A549 (cell line): Measurements from ENCODE around the gene BMI1. TPM values are rescaled to one million over a fixed set of nuclear protein-coding genes. Genes with fewer than 3 reads are reported as not detected.
"Not testable (repeated sequence)": the region's sequence is repeated elsewhere in the genome, so short reads cannot be mapped to it uniquely, and the experiment has no call there.

ENCODE experiments used
- ATAC-seq, 2 experiments: fragments of 200-7000 bp in 1 of 2; fragments of >200 bp in 1 of 2; cut with Nextera tagmentation in 1 of 2; cut with Tn5 transposase in 1 of 2; 3 replicates each; pipeline versions ENCODE4 v1.8.0 to v1.9.1; 2018 to 2020; ENCODE audit warnings: mild to moderate bottlenecking in 1 of 2, moderate library complexity in 1 of 2
- CTCF ChIA-PET: fragments of 300-600 bp; sonication (Branson Sonifier 250); formaldehyde crosslinking; extraction: SDS; loops from one replicate; lab custom pipeline; 2021; ENCODE audit warnings: antibody characterized with exemption, inconsistent platforms; lab: Yijun Ruan, JAX
- POLR2A ChIA-PET: fragments of 350-600 bp; formaldehyde crosslinking; extraction: SDS; loops from one replicate; lab custom pipeline; 2021; ENCODE audit warnings: antibody characterized with exemption, inconsistent platforms; lab: Yijun Ruan, JAX
- DNase-seq, 2 experiments: peaks; one replicate each; pipeline versions ENCODE4 v3.0.0 to v3.0.0-alpha.2; 2011 to 2016; ENCODE audit warnings: low read depth in 1 of 2, low spot score in 1 of 2
- FAIRE-seq: peaks from 2 replicates; lab custom pipeline; 2011; peaks lifted over from hg19 to GRCh38; lab: Jason Lieb, UNC
- H3K27ac ChIP-seq, 2 experiments: fragments of >200 bp; sonication (Bioruptor Twin); formaldehyde crosslinking; 3 replicates each; pipeline ENCODE4 v1.5.1; 2016 to 2017
- H3K4me1 ChIP-seq: fragments of >200 bp; sonication (Bioruptor Twin); formaldehyde crosslinking; 3 replicates; pipeline ENCODE4 v1.6.1; 2016
- H3K4me2 ChIP-seq: fragments of >200 bp; sonication (Bioruptor Twin); formaldehyde crosslinking; 3 replicates; pipeline ENCODE4 v1.6.1; 2016
- H3K4me3 ChIP-seq: fragments of >200 bp; sonication (Bioruptor Twin); formaldehyde crosslinking; 3 replicates; pipeline ENCODE4 v1.5.1; 2016
- H3K9me3 ChIP-seq: fragments of >200 bp; sonication (Bioruptor Twin); formaldehyde crosslinking; 3 replicates; pipeline ENCODE4 v1.6.1; 2016
- ATOH8 ChIP-seq: fragments of 250-450 bp; sonication (Bioruptor Pico); IDR thresholded peaks from 2 replicates; pipeline ENCODE4 v1.5.0; 2020; ENCODE audit warnings: low read depth, mild to moderate bottlenecking, moderate library complexity
- BCL3 ChIP-seq: fragments of >200 bp; sonication (Bioruptor Twin); formaldehyde crosslinking; IDR thresholded peaks from 3 replicates; pipeline ENCODE4 v1.6.1; 2016
- CBX8 ChIP-seq: fragments of 200-600 bp; sonication (generic); IDR thresholded peaks from 2 replicates; pipeline ENCODE4 v1.6.1; 2016
- CEBPB ChIP-seq, 2 experiments: fragments of >200 bp in 1 of 2; sonication (Bioruptor Twin) in 1 of 2; formaldehyde crosslinking in 1 of 2; IDR thresholded peaks; 2 replicates each; pipeline ENCODE4 v1.6.1; 2012 to 2016
- CTCF ChIP-seq: fragments of >200 bp; sonication (Bioruptor Twin); formaldehyde crosslinking; IDR thresholded peaks from 3 replicates; pipeline ENCODE4 v1.5.1; 2016
- EHMT2 ChIP-seq: fragments of 200-600 bp; sonication (generic); IDR thresholded peaks from 2 replicates; pipeline ENCODE4 v1.6.1; 2016; ENCODE audit warnings: antibody characterized with exemption, low read depth, mild to moderate bottlenecking, moderate library complexity
- ELK1 ChIP-seq: fragments of 150-350 bp; IDR thresholded peaks from 2 replicates; pipeline ENCODE4 v1.6.1; 2014; ENCODE audit warnings: low read depth, mild to moderate bottlenecking, low read length
- EP300 ChIP-seq, 2 experiments: fragments of >200 bp; sonication (Bioruptor Twin); formaldehyde crosslinking; IDR thresholded peaks; 2 replicates in 1 of 2; 3 replicates in 1 of 2; pipeline ENCODE4 v1.6.1; 2016 to 2017
- FOSB ChIP-seq: fragments of 250-450 bp; sonication (Bioruptor Pico); IDR thresholded peaks from 2 replicates; pipeline ENCODE4 v1.5.0; 2020; ENCODE audit warnings: mild to moderate bottlenecking, moderate library complexity
- GATA3 ChIP-seq: IDR thresholded peaks from 2 replicates; pipeline ENCODE4 v1.6.1; 2012; ENCODE audit warnings: borderline replicate concordance
- HDAC2 ChIP-seq: fragments of 200-600 bp; sonication (generic); IDR thresholded peaks from 2 replicates; pipeline ENCODE4 v1.6.1; 2016
- HES2 ChIP-seq: fragments of >200 bp; sonication (Bioruptor Twin); formaldehyde crosslinking; IDR thresholded peaks from 2 replicates; pipeline ENCODE4 v1.6.1; 2016
- HOXB13 ChIP-seq: fragments of 250-450 bp; sonication (Bioruptor Pico); IDR thresholded peaks from 2 replicates; pipeline ENCODE4 v1.5.0; 2020; ENCODE audit warnings: low read depth, mild to moderate bottlenecking, moderate library complexity
- KDM5A ChIP-seq: fragments of 200-600 bp; sonication (generic); IDR thresholded peaks from 2 replicates; pipeline ENCODE4 v1.6.1; 2016; ENCODE audit warnings: antibody characterized with exemption, mild to moderate bottlenecking
- MAFK ChIP-seq: fragments of 450-650 bp; IDR thresholded peaks from 2 replicates; pipeline ENCODE4 v1.6.1; 2014; ENCODE audit not compliant: partially characterized antibody
- MYC ChIP-seq: IDR thresholded peaks from 2 replicates; pipeline ENCODE4 v1.6.1; 2012; ENCODE audit warnings: mild to moderate bottlenecking, inconsistent platforms, low read length, improper control_type of control experiment, borderline replicate concordance
- NFE2L2 ChIP-seq: fragments of 150-350 bp; conservative IDR thresholded peaks from 2 replicates; pipeline ENCODE4 v1.6.1; 2014; ENCODE audit warnings: low read length
- NPAS2 ChIP-seq: fragments of 250-450 bp; sonication (Bioruptor Pico); IDR thresholded peaks from 2 replicates; pipeline ENCODE4 v1.8.0; 2022; ENCODE audit warnings: mild to moderate bottlenecking, moderate library complexity, borderline replicate concordance
- RCOR1 ChIP-seq: fragments of 150-350 bp; IDR thresholded peaks from 2 replicates; pipeline ENCODE4 v1.6.1; 2014; ENCODE audit warnings: antibody characterized with exemption, low read length, low read depth
- SREBF2 ChIP-seq: fragments of 450-650 bp; IDR thresholded peaks from 2 replicates; pipeline ENCODE4 v1.6.1; 2014; ENCODE audit warnings: mild to moderate bottlenecking, moderate library complexity
- TFCP2L1 ChIP-seq: fragments of 250-450 bp; sonication (Bioruptor Pico); IDR thresholded peaks from 2 replicates; pipeline ENCODE4 v1.5.0; 2021; ENCODE audit warnings: mild to moderate bottlenecking
- ZC3H11A ChIP-seq: fragments of 450-650 bp; IDR thresholded peaks from 2 replicates; pipeline ENCODE4 v1.6.1; 2014; ENCODE audit warnings: antibody characterized with exemption, mild to moderate bottlenecking
- WGBS: methylation state at CpG from one replicate; pipeline ENCODE4 v1.1.6; 2017; ENCODE audit errors: missing lambda C conversion rate; 5-methylcytosine and 5-hydroxymethylcytosine counted together
- polyA plus RNA-seq, 4 experiments: library from polyadenylated mRNA; depleted of rRNA in 3 of 4; stranded (reverse); fragments of >200 nt; fragmentation: RNase III in 1 of 4; extraction: RNeasy Plus Mini Kit Qiagen cat#74134 plus additional on column Dnase treatment in 1 of 4; gene quantifications; 2 replicates in 3 of 4; 3 replicates in 1 of 4; pipeline ENCODE4 v1.2.3, GENCODE V29; 2011 to 2017
- TF ChIP-seq, protein P1 (sequence below): IDR thresholded peaks from 2 replicates; pipeline ENCODE4 v1.6.1; 2012; ENCODE audit warnings: low read depth, borderline replicate concordance

Gene BMI1
- polyA plus RNA-seq, 2 of the 4 experiments (the other 2 are of a cell fraction) = 44.4 to 77.3 TPM

DNA sequence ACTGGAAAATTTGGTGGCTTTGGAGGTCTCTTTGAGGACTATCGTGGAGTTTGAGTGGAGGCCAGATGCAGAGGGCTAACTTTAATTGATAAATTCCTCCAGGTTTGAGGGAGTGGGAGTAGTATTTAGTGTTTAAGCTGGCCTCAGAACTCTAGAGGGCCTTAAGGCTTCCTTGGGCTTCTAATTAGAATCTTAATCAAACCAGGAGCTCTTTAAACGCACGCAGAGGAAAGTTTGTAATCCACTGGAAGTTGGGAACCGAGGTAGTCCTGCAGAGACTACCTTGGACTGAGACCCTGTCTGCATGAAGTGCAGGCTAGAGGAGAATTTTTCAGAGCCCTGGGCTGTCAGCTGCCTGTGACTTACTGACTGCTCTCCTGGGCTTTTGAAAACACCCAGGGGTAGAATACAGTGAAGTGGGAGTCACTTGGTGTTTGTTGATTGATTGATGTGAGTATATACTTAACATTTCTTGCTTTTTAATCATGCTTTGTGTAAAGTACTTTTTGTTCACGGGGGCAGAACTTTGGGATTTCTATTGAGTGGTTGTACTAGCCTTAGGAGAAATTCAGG is 30.3 kb downstream of the BMI1 start (continued):
- TF ChIP-seq CTCF (no peak), ZC3H11A (no peak), EP300 (IDR thresholded peaks at IDR 0.05) (no peak), MAFK (no peak), KDM5A (no peak)
- TF ChIP-seq, all 56 proteins: peak for 0

GRCh38 chr10:22356324-22356873 is 35.5 kb downstream of the BMI1 start:
- DNase-seq (no peak), ATAC-seq (no peak), FAIRE-seq (no peak)
- TF ChIP-seq ZC3H11A = no peak
- no peak for TF ChIP-seq HES2
- no peak for TF ChIP-seq ATOH8 (CRISPR knock-in tag)
- TF ChIP-seq ELK1 = no peak
- no peak for TF ChIP-seq TFCP2L1 (CRISPR knock-in tag)
- TF ChIP-seq HOXB13 (CRISPR knock-in tag) = no peak
- TF ChIP-seq, protein P1, sequence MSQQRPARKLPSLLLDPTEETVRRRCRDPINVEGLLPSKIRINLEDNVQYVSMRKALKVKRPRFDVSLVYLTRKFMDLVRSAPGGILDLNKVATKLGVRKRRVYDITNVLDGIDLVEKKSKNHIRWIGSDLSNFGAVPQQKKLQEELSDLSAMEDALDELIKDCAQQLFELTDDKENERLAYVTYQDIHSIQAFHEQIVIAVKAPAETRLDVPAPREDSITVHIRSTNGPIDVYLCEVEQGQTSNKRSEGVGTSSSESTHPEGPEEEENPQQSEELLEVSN = no peak
- TF ChIP-seq NFE2L2 = no peak
- no peak for TF ChIP-seq NPAS2 (CRISPR knock-in tag)
- TF ChIP-seq FOSB = no peak
- no peak for TF ChIP-seq CTCF
- TF ChIP-seq EHMT2 = no peak
- no peak for TF ChIP-seq MYC
- no peak for TF ChIP-seq BCL3
- TF ChIP-seq HDAC2 = no peak
- no peak for TF ChIP-seq RCOR1
- TF ChIP-seq CEBPB (IDR thresholded peaks at IDR 0.05) = no peak
- no peak for TF ChIP-seq GATA3
- no peak for TF ChIP-seq SREBF2
- no peak for TF ChIP-seq CBX8
- Histone ChIP-seq H3K27ac (no peak overlapping the region), H3K9me3 (no peaks in the 10 kb centered on the region), H3K4me2 (no peak overlapping the region), H3K4me1 (no peaks in the 10 kb centered on the region), H3K4me3 (no peak overlapping the region)
- POLR2A ChIA-PET = no interaction called here
- CTCF ChIA-PET = no interaction called here
- WGBS = 79% methylated on average over 4 of the region's 4 CpGs

DNA sequence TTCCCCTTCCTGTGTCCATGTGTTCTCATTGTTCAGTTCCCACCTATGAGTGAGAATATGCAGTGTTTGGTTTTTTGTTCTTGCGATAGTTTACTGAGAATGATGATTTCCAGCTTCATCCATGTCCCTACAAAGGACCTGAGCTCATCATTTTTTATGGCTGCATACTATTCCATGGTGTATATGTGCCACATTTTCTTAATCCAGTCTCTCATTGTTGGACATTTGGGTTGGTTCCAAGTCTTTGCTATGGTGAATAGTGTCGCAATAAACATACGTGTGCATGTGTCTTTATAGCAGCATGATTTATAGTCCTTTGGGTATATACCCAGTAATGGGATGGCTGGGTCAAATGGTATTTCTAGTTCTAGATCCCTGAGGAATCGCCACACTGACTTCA is 36.9 kb downstream of the BMI1 start:
- H3K27ac ChIP-seq, ATAC-seq, H3K4me2 ChIP-seq, H3K9me3 ChIP-seq, CTCF ChIA-PET, FAIRE-seq, H3K4me1 ChIP-seq, DNase-seq, POLR2A ChIA-PET, H3K4me3 ChIP-seq: not testable (repeated sequence)
- WGBS = 35% methylated on average over 4 of the region's 4 CpGs
